Thoracic aorta (tissue), 2 donors: Measurements from ENCODE around the gene SEMA4G. TPM values are rescaled to one million over a fixed set of nuclear protein-coding genes. Genes with fewer than 3 reads are reported as not detected.

Source experiments
- ATAC-seq: fragments of 150-250 bp; one replicate; pipeline ENCODE4 v1.8.0; 2017; ENCODE audit warnings: low read depth; ENCODE audit not compliant: insufficient number of reproducible peaks, low FRiP score
- DNase-seq: peaks from one replicate; pipeline ENCODE4 v3.0.0-alpha.2; 2020; ENCODE audit warnings: low spot score
- H3K27ac ChIP-seq, 2 donors: fragments of 200-600 bp; sonication (generic); 1 replicate in 1 of 2; 2 replicates in 1 of 2; pipeline ENCODE4 v1.5.1; 2016; ENCODE audit warnings: mild to moderate bottlenecking in 2 of 2, moderate library complexity in 2 of 2
- H3K27me3 ChIP-seq: fragments of 200-600 bp; sonication (generic); replicated peaks from 2 replicates; pipeline ENCODE4 v1.6.0; 2016; ENCODE audit warnings: mild to moderate bottlenecking; ENCODE audit not compliant: insufficient read depth
- H3K36me3 ChIP-seq: fragments of 200-600 bp; sonication (generic); one replicate; pipeline ENCODE4 v1.5.1; 2016
- H3K4me1 ChIP-seq, 2 donors: fragments of 200-600 bp; sonication (generic); 1 replicate in 1 of 2; 2 replicates in 1 of 2; pipeline versions ENCODE4 v1.5.1 to v1.6.0; 2016; ENCODE audit warnings: low read depth in 2 of 2, mild to moderate bottlenecking in 1 of 2; ENCODE audit not compliant: control insufficient read depth in 1 of 2
- H3K4me3 ChIP-seq: fragments of 200-600 bp; sonication (generic); 2 replicates; pipeline ENCODE4 v1.5.1; 2016; ENCODE audit warnings: mild to moderate bottlenecking
- H3K9me3 ChIP-seq: fragments of 200-600 bp; sonication (generic); 2 replicates; pipeline ENCODE4 v1.5.1; 2016
- total RNA-seq, 2 donors: library from RNA; depleted of rRNA; stranded (reverse); fragments of >200 nt; gene quantifications; one replicate each; pipeline versions ENCODE4 v1.1.0 to v1.2.3, GENCODE V29; 2016
- TF ChIP-seq, protein P1 (sequence below): fragments of 200-600 bp; sonication (generic); IDR thresholded peaks from one replicate; pipeline ENCODE4 v1.5.1; 2019; ENCODE audit warnings: antibody characterized with exemption

The SEMA4G gene
- total RNA-seq, 2 donors from 2014 or later: 3.5 to 4.3 TPM

GRCh38 chr10:100986952-100987684 is 17.8 kb downstream of the SEMA4G start, which contains the start of the genes MRPL43 and TWNK:
TSS of gene MRPL43 (minus strand) at chr10:100987497. CDS start at chr10:100987443, 54 bp downstream.
TSS of gene TWNK (plus strand) at chr10:100987543. CDS start at chr10:100988211, 668 bp downstream.
- Histone ChIP-seq H3K27ac (peak within 1 kb of the TSS; percentile 63 to 68), H3K4me1 (peaks cover 17 to 24% of the 10 kb centered on the region in 2 donors), H3K9me3 (no peaks in the 10 kb centered on the region), H3K4me3 (peak within 1 kb of the TSS; percentile 89), H3K36me3 (peaks cover 9% of the 10 kb centered on the region), H3K27me3 (no peaks in the 10 kb centered on the region)
- DNase-seq (peak; percentile 65), ATAC-seq (peak; percentile 37)
- TF ChIP-seq, protein P1, sequence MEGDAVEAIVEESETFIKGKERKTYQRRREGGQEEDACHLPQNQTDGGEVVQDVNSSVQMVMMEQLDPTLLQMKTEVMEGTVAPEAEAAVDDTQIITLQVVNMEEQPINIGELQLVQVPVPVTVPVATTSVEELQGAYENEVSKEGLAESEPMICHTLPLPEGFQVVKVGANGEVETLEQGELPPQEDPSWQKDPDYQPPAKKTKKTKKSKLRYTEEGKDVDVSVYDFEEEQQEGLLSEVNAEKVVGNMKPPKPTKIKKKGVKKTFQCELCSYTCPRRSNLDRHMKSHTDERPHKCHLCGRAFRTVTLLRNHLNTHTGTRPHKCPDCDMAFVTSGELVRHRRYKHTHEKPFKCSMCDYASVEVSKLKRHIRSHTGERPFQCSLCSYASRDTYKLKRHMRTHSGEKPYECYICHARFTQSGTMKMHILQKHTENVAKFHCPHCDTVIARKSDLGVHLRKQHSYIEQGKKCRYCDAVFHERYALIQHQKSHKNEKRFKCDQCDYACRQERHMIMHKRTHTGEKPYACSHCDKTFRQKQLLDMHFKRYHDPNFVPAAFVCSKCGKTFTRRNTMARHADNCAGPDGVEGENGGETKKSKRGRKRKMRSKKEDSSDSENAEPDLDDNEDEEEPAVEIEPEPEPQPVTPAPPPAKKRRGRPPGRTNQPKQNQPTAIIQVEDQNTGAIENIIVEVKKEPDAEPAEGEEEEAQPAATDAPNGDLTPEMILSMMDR: no peak

- no peak for ATAC-seq
- H3K36me3 ChIP-seq: peaks cover 9% of the 10 kb centered on the region
- DNase-seq: no peak
- no peaks in the 10 kb centered on the region for H3K9me3 ChIP-seq
- peak overlapping the region; percentile 89 for H3K4me3 ChIP-seq
- peak overlapping the region; percentile 29 to 68 for H3K27ac ChIP-seq
- TF ChIP-seq, protein P1: no peak
- H3K27me3 ChIP-seq: no peaks in the 10 kb centered on the region
- peaks cover 17 to 24% of the 10 kb centered on the region in 2 donors for H3K4me1 ChIP-seq
These were observed 18.4 kb downstream of the SEMA4G start for GRCh38 chr10:100987685-100988049.

- Histone ChIP-seq H3K4me1 (peaks cover 17 to 24% of the 10 kb centered on the region in 2 donors), H3K27ac (no peak overlapping the region), H3K4me3 (peak overlapping the region; percentile 89), H3K36me3 (peaks cover 9% of the 10 kb centered on the region), H3K9me3 (no peaks in the 10 kb centered on the region), H3K27me3 (no peaks in the 10 kb centered on the region)
- DNase-seq: no peak
- no peak for ATAC-seq
- TF ChIP-seq, protein P1: no peak
These were observed 18.9 kb downstream of the SEMA4G start for GRCh38 chr10:100988166-100988565.

- Histone ChIP-seq H3K4me1 (peaks cover 17 to 24% of the 10 kb centered on the region in 2 donors), H3K36me3 (peaks cover 9% of the 10 kb centered on the region), H3K4me3 (no peak overlapping the region), H3K9me3 (no peaks in the 10 kb centered on the region), H3K27ac (no peak overlapping the region), H3K27me3 (no peaks in the 10 kb centered on the region)
- TF ChIP-seq, protein P1: no peak
- DNase-seq: no peak
- no peak for ATAC-seq
These were observed 19.8 kb downstream of the SEMA4G start for GRCh38 chr10:100989088-100989487.

GRCh38 chr10:100993986-100994708 is 24.8 kb downstream of the SEMA4G start:
- no peak overlapping the region for H3K4me3 ChIP-seq
- TF ChIP-seq, protein P1: peak; percentile 76
- no peak for ATAC-seq

More at GRCh38 chr10:100993986-100994708, 24.8 kb downstream of the SEMA4G start:
- no peaks in the 10 kb centered on the region for H3K9me3 ChIP-seq
- DNase-seq: no peak
- peaks cover 6% of the 10 kb centered on the region for H3K36me3 ChIP-seq
- peaks cover 5 to 12% of the 10 kb centered on the region in 2 donors for H3K4me1 ChIP-seq
- peak overlapping the region in 1 of 2 donors; percentile 12 for H3K27ac ChIP-seq
- H3K27me3 ChIP-seq: no peaks in the 10 kb centered on the region
